HG03175 (cell line): Measurements from ENCODE around the gene ALCAM.

Experiments
- ATAC-seq: cut with Tn5 transposase; IDR thresholded peaks from one replicate; pipeline ENCODE4 v1.9.1; 2021; ENCODE audit warnings: mild to moderate bottlenecking, moderate library complexity; ENCODE audit not compliant: unreplicated experiment

The ALCAM gene

DNA sequence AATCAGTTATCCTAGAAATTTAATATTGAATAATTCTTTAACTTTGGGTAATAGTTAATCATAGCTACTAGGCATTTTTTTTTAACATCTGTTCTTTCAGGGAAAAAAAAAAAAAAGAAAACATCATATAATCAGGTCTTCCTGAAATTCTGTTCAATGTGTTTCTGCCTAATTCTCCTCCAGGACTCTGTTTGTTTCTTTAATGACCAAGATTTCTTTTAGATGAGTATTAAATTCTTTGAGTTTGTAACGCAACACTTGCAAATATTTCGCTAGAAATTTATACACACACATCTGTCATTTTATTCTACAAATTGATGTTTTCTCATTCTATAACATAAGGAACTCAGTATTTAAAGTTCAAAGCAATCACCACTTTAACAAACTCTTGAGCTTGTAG, 56.7 kb downstream of the ALCAM start:
- no peak for ATAC-seq

DNA sequence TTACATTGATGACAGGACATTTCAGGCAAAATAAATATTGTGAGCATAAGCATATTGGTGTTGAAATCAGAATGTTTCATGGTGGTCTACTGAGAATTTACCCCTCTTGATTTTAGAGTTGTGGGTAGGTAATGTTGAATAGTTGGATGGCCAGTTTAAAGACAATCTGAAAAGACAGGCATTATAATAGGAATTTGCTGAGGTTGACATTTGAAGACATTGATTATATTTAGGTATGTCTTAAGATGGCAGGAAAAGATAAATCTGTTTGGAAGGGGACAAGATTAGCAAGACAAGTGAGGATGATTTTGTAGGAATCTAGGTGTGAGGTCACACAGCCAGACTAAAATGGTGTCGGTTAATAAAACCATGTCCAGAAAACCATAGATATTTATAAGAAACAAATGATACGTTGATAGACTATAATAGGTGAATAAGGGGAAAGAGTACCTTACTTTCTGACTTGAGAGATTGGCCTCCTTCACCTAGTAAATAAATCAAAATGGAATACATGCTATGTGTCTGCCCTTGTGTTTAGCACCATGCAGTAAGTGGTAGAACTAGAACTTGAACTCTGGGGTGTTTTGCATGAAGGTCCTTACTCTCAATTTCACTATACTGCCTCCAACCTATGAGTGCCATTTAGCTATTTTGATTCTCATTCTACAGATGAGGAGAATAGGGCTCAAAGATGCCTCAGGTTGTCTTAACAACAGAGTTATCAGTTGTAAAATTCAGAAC, 57.9 kb downstream of the ALCAM start:
- no peak for ATAC-seq

DNA sequence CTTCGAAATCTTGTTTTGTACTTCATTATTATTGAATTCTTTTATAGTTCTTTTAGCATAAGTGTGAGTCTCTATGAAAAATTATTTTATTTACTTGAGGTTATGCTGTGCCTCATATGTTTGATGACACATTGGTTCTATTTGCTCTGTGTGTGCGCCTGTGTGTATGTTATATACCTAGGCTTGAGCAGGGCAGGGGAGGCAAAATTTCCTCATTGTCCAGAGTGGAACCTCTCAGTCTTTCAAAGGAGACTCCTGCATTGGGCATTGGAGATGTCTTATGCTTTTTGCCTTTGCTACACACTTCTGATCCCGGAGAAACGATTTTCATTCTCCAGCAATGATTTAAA, 58.4 kb downstream of the ALCAM start:
- ATAC-seq, result no peak

DNA sequence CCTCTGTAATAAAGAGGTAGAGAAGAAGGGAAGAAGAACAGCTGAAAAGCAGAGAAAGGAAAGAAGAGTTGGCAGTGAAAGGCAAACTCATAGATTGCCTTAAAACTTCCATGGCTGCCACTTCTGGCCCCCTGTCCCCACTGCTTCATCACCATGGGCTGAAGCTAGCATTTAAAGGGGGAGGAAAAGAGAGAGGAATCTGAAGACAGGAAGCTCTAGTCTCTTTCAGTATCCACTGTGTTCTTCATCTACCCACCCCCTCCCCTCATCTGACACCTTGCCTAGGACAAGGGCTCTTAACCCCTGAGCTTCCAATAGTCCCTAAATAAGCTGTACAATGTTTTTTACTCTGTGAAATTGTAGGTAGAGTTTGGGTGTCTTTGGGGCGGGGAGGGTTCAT, 60.6 kb downstream of the ALCAM start:
- no peak for ATAC-seq

DNA sequence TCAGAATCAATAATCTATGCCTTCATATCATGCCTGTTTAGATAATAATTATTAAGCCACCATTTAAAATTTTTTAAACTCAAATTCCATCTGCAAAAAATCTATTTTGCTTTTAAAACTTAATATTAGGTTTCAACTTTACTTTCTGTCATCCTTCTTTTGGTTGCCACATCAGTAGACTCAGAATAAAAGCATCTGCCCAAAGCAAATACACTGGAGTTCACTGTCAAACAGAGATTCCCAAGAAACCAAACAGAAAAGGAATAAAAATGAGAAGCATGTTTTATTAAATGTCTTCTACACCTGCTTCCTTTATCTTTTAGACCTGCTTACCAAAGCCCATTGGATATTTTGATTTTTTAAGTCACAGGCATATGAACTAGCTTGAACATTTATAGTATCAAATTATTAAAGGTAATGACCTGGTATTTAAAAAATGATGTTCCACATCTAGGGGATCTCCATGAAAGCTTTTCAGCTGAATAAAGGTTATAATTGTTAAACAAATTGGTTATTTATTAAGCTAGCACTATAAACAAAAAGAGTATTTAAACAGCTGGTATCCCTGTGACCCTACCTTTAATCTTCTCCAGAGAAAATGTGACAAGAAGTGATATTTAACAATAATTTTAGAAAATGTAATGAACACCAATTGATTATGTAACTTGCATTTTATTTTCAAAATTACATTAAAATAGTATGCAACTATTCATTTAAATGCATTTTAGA, 62.5 kb downstream of the ALCAM start:
- no peak for ATAC-seq

DNA sequence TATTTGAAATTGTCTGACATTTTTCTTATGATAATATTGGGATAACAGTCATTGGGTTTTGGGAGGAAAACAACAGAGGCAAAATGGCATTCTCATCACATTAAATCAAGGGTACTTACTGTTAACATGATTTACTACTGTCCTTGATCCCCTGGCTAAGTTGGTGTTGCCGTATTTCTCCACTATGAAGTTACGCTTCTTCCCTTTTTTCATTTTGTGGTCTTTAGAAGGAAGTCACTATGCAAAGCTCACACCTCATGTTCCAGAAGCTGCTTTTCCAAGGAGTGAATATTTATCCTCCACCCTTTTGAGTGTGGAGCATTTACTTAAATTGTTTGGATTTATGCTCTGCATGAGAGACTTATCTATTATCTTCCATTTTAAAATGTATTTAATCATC, 63.7 kb downstream of the ALCAM start:
- no peak for ATAC-seq

DNA sequence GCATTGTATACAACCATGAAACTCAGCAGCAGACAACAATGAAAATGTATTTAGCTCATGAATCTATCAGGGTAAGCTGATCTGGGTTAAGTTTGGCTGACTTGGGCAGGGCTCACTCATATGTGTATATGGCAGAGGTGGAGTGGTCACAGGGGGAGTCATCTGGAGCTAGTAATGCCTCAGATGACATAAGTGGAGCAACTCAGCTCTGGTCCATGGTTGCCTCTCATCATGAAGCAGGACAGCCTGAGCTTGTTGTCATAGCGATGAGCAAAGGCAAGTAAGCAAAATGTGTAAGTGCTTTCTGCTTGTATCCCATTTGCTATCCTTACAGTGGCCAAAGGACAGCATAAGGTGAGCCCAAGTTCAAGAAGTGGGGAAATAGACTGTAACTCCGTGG, 64.5 kb downstream of the ALCAM start:
- no peak for ATAC-seq

DNA sequence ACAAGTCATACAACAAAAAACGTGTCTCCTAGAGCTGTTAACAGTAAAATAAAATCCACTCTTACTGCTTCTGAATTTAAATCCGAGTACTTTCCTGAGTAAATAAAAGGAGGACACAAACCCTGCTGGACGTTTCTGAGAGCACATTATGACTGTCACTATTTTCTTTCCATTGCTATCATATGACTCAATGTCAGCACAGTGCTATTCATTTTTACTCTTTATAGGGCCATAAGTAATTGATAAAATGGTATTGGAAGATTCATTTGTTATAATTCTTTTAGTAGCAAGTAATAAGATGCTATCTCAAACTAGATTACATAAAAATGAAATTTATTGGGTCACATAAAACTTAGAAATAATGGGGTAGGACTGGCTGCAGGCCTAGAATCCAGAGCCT, 68.6 kb downstream of the ALCAM start:
- no peak for ATAC-seq

DNA sequence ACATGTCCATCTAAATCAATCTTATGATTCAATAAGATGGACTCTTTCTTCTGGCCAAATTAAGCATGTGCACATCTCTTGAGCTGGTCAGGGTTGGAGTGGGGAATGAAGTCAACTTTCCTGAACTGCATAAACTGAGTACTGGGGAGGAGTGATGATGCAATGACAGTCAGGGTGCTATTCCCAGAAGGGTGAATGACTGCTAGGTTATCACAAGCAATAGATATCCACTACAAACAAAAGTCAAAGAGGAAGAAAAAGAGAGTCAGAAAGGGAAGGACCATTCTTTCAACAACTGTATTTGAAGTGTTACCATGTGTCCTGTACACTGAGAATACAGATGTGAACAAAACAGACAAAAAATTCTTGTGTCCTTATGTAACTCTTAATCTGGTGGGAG, 70.0 kb downstream of the ALCAM start:
- no peak for ATAC-seq

DNA sequence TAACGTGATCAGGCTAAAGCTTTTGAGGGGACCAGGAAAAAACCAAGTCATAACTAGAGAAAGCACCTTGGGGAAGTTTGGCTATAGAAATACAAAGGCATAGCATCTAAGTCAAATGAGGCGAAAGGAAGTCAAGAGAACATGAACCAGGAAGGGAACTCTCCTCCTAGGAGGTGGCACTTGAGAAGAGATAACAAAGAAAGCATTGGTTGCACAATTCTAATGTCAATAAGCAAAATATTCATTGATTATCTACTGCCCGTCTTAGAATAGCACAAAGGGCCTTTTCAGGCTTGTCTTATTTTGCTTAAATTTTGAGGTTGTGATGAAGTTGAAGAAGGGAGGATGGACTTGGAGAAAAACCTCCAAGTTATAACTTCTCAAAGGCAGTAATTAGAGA, 73.4 kb downstream of the ALCAM start:
- no peak for ATAC-seq

DNA sequence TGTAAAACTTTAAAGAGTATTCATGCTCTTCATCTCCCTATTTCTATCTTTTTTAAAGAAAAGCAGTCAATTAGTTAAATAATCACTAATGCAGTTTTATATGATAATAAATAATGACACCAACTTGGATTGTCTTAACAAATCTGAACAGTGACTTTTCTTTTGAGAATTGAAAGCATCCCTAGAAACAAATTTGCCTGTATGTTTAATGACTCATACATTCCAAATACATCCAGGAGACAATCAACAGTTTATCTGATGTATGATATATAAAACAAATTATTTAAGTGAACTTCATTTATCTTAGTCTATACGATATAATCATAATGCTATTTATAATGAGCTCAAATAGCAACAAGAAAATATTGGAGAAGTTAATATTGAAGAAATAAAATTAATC, 78.0 kb downstream of the ALCAM start:
- ATAC-seq, result no peak

DNA sequence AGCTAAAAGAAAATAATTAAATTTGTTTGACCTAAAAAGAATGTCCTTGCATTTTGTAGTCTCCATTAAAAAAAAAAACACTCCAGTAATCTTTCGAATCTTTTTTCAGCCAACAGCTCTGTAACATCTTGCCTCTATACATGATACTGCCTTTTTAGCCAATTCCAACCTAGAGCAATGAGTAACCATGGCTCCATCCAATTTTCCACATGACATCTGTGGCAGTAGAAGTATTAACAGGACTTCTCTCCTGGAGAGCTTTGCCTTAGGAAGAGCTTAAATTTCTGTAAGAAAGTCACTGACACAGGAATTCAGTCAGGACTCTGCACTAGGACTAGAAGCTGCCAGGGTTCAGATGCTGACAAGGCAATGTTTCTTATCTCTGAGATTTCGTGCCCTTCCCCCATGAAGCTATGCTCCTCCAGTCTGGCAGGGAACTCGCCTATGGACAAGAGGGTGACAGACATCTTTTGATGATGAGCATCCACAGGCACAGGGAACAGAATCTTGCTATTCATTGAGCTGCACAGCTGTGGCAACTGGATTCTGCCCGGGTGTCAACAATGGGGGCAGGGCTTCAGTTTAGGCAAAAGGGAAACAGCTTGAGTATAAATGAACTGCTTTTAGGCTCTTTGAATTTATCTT, 81.8 kb downstream of the ALCAM start:
- no peak for ATAC-seq

DNA sequence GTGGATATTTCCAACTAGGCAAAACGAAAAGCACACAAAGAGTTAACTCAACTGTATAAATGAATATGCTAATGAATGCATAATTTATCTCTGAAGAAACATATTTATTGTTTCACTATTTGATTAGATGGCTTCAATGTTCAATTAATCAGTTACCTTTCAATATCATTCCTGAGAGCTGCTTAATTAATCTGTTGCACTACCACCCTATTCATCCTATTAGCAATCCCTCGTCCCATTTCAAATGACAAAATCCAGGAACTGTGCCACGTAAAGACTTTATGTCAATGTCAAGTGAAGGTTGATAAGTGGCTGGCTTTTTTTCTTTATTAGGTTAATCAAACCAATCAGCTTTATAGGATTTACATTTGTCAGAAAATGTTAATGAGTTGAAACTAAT, 82.7 kb downstream of the ALCAM start:
- ATAC-seq, result no peak

DNA sequence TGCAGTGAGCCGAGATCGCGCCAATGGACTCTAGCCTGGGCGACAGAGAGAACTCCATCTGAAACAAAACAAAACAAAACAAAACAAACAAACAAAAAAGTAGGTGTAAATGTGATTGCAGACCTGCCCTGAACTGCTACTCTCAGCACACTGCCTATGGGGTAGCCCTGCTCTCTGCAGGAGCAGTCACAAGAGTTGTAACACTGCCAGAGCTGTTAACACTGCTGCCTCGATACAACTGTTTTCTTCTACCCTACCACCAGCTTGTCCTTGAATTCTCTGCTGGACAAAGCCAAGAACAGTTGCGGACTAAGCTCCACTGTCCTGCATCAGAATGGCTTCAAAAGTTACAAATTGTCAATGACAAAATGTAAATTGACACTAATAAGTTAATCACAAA, 89.3 kb downstream of the ALCAM start:
- no peak for ATAC-seq

DNA sequence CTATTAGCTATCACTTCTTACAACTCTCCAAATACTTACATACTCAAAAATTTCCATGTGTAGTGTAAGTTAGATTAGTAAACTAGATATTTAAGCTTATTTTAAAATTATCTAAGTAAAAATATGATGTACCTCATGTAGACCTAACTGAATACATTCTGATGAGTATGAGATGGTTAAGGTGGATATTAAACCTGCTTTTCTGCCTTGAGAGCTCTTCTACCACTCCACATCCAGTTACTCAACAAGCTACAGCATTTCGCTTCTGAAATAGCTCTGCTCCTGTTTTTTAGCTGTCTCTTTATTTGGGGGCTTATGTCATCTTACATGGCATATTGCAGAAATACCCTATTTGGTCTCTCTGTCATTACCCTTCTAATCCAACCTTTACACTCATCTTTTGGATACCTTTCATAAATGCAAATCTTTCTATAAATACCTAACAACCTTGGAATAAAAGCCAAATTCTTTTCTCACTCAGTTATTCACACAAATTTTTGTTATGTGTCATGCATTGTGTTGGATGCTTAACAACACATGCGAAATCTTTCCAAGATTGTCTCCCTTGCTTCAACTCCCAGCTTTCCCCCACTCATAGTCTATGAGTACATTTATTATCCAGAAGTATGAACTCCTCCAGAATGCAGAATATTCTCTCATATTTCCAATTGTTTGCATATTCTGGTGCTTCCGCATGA, 92.0 kb downstream of the ALCAM start:
- ATAC-seq, result no peak

DNA sequence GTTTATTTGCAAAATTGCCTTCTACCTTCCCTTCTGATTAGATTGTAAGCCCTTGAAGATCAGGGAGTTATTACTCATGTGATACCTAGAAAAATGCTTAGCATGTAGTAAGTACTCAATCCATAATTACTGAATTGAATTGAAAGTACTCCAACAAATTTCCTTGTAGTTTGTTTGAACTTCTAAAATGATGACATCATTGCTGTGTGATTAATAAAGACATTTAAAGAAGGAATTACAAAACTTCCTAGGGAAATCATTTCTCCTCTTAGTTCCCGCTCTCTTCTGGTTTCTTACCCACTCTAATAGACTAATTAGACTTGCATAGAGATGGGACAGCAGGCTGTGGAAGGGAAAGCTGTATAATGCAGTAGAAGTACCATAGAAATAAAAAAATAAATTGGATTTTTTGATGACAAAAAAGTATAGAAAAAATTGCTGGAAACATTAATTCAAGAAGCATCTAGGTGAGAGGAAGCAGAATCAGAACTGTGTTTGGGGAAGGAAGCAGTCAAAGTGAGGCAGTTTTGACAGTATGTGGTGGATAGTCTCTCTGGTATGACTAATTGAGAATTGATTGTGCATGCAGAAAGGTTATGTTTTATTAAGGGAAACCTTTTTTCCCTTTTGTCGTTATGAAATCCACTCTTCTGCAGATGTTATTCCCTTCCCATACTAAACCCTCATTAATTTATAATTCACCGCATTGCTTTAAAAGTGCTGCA, 93.0 kb downstream of the ALCAM start:
- no peak for ATAC-seq

DNA sequence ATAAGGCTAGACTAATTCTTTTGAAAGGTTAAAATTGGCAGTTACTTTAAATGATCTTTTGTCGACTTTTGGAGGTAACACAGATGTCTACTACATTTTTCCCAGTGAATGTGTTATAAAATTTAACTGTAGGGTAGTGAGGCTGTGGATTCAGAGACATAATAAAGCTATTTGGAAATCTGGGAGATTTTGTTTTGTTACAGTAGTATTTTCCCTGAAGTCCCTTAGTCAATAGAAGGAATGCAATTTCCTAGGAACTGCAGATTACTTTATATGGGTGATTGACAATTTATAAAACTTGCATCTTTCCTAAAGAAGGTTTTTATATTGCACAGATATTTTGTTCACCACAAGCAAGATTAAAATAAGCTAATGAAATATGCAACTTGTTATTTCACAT, 96.9 kb downstream of the ALCAM start:
- no peak for ATAC-seq

DNA sequence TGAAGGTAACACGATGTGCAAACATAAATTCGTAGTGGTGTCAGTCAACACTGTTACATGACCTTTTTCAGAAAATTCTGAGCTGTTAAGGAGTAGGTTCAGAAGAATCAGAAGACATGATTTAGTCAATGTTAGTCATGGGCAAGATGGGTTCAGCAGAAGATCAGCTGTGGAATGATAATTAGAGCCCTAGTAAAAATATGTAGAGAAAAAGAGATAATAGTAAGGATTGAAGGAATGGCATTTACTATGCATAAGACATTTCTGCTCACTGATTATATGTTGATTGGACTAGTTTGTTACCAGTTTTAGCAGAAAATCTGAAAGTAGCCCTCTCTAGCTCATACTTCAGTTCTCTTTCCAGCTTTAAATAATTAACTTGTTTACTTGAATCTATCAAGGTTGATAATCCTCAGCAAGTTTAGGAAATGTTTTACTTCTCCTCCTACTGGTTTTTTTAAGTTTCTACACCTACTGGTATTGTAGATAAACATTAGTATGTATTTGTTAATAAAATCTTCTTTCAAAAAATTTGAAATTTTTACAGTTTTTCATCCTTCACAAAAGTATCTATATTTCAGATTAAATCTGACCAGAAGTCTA, 98.6 kb downstream of the ALCAM start:
- no peak for ATAC-seq

DNA sequence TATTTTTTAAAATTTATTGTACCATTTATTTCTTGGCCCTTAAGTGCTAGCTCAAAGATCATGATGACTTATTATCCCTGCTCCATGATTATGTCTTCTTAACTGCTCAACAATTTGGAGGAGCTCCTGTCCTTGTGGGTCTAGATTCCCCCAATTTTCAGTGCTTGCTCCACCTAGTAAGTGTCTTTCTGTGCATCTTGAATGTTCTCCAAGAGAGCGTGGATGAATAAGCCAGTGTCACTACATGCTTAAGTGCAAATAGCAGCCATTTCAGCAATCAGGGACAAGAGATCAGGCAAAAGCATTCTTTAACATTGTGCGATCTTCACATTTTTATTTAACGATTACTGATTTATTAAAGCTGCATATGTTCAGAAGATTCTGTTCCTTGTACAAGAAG, 99.4 kb downstream of the ALCAM start:
- no peak for ATAC-seq

DNA sequence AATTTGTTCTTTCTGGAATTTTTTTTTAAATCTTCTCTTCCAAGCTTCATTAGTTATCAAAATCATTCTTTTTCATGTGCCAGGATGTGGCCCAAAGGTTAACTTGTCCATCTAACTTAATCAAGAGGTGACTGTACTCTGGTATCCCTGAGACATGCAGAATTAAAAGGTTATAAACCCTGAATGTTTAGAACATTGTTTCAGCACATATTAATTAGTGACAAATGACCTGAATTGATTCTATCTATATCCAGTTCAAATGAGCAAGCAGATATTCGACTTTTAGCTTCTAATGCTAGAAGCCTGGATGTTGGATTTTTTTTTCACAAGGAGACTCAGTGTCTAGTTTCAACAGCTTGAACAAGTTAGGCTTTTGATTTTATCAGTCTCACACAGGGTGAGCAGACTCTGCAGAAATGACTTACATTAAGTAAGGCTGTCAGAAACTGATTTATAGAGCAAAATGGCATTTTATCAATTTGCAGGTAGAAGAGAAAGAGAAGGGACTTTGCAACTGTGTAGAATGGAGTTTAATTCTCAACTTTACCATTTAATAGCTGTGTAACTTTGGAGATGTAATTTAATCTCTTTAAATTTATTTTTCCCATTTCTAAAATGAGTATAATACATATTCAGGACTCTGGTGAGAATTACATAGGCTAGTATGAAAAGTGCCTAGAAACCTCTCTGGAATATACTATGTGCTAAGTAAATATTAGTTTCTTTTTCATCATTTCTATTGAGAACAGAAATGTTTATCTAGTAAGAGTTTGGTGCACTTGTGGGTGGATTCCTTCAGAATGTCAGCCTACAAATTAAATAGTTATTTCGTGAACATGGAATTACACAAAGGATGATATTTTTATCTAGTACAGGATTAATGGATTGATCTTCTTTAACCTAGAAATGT, 100.0 kb downstream of the ALCAM start:
- ATAC-seq, result no peak
